Measurements from ENCODE around the gene ADAMTSL2.

The ADAMTSL2 gene

GRCh38 chr9:133569121-133569785, 34.7 kb downstream of the ADAMTSL2 start:
- H3K4me3 ChIP-seq (ENCODE audit: low read depth, low read length) = no peak overlapping the region
- DNase-seq (ENCODE audit: low read depth) = no peak

GRCh38 chr9:133569891-133570690, 35.6 kb downstream of the ADAMTSL2 start:
- no peak overlapping the region for H3K4me3 ChIP-seq (ENCODE audit: low read depth, low read length)
- DNase-seq (ENCODE audit: low read depth) = no peak

GRCh38 chr9:133570691-133571080, 36.2 kb downstream of the ADAMTSL2 start:
- DNase-seq (ENCODE audit: low read depth) = no peak
- no peak overlapping the region for H3K4me3 ChIP-seq (ENCODE audit: low read depth, low read length)

GRCh38 chr9:133571391-133571890, 36.9 kb downstream of the ADAMTSL2 start:
- H3K4me3 ChIP-seq (ENCODE audit: low read depth, low read length) = no peak overlapping the region
- DNase-seq (ENCODE audit: low read depth) = no peak

GRCh38 chr9:133571896-133572595, 37.5 kb downstream of the ADAMTSL2 start:
- no peak for DNase-seq (ENCODE audit: low read depth)
- no peak overlapping the region for H3K4me3 ChIP-seq (ENCODE audit: low read depth, low read length)

- no peak overlapping the region for H3K4me3 ChIP-seq (ENCODE audit: low read depth, low read length)
- DNase-seq (ENCODE audit: low read depth) = no peak
Measured at GRCh38 chr9:133572821-133573361, 38.4 kb downstream of the ADAMTSL2 start.

- no peak overlapping the region for H3K4me3 ChIP-seq (ENCODE audit: low read depth, low read length)
- no peak for DNase-seq (ENCODE audit: low read depth)
Measured at GRCh38 chr9:133573791-133574515, 39.4 kb downstream of the ADAMTSL2 start.

- DNase-seq (ENCODE audit: low read depth) = no peak
- H3K4me3 ChIP-seq (ENCODE audit: low read depth, low read length) = no peak overlapping the region
Measured at GRCh38 chr9:133574771-133575170, 40.3 kb downstream of the ADAMTSL2 start.

- no peak overlapping the region for H3K4me3 ChIP-seq (ENCODE audit: low read depth, low read length)
- no peak for DNase-seq (ENCODE audit: low read depth)
Measured at GRCh38 chr9:133575186-133576030, 40.9 kb downstream of the ADAMTSL2 start.

- H3K4me3 ChIP-seq (ENCODE audit: low read depth, low read length) = no peak overlapping the region
- DNase-seq (ENCODE audit: low read depth) = no peak
Measured at GRCh38 chr9:133576031-133576874, 41.7 kb downstream of the ADAMTSL2 start.

GRCh38 chr9:133576875-133577736, 42.6 kb downstream of the ADAMTSL2 start:
- no peak for DNase-seq (ENCODE audit: low read depth)
- H3K4me3 ChIP-seq (ENCODE audit: low read depth, low read length) = no peak overlapping the region

- H3K4me3 ChIP-seq (ENCODE audit: low read depth, low read length) = no peak overlapping the region
- no peak for DNase-seq (ENCODE audit: low read depth)
Measured at GRCh38 chr9:133577737-133578112, 43.2 kb downstream of the ADAMTSL2 start.

- no peak for DNase-seq (ENCODE audit: low read depth)
- H3K4me3 ChIP-seq (ENCODE audit: low read depth, low read length) = no peak overlapping the region
Measured at GRCh38 chr9:133578524-133579441, 44.3 kb downstream of the ADAMTSL2 start.

GRCh38 chr9:133579601-133580418, 45.3 kb downstream of the ADAMTSL2 start:
- no peak for DNase-seq (ENCODE audit: low read depth)
- no peak overlapping the region for H3K4me3 ChIP-seq (ENCODE audit: low read depth, low read length)

GRCh38 chr9:133580419-133580738, 45.9 kb downstream of the ADAMTSL2 start:
- DNase-seq (ENCODE audit: low read depth) = no peak

More at GRCh38 chr9:133580419-133580738, 45.9 kb downstream of the ADAMTSL2 start:
- H3K4me3 ChIP-seq (ENCODE audit: low read depth, low read length) = no peak overlapping the region
